Activated naive CD4-positive, alpha-beta T cell treated with anti-CD3 and anti-CD28 coated beads for 36 hours (primary cell): ENCODE data around the gene AAMDC. TPM values are rescaled to one million over a fixed set of nuclear protein-coding genes. Genes with fewer than 3 reads are reported as not detected.
"Not testable (repeated sequence)": the region's sequence is repeated elsewhere in the genome, so short reads cannot be mapped to it uniquely, and the experiment has no call there.

Source experiments
- CTCF ChIA-PET: fragments of 350-600 bp; sonication (Branson Sonifier 250); formaldehyde crosslinking; loops from one replicate; lab custom pipeline; 2021; ENCODE audit warnings: antibody characterized with exemption; lab: Charles Lee
- DNase-seq: peaks from one replicate; pipeline ENCODE4 v3.0.0-alpha.2; 2020
- H3K27ac Mint-ChIP-seq: one replicate; pipeline ENCODE4 v1.8.0; 2021; ENCODE audit warnings: mild to moderate bottlenecking, mixed read lengths
- H3K27me3 Mint-ChIP-seq: one replicate; pipeline ENCODE4 v1.8.0; 2021; ENCODE audit warnings: low read depth, mixed read lengths
- H3K36me3 Mint-ChIP-seq: one replicate; pipeline ENCODE4 v1.8.0; 2021; ENCODE audit warnings: low read depth, mixed read lengths
- H3K4me1 Mint-ChIP-seq: one replicate; pipeline ENCODE4 v1.8.0; 2021; ENCODE audit warnings: low read depth, mixed read lengths
- H3K4me3 Mint-ChIP-seq: one replicate; pipeline ENCODE4 v1.8.0; 2021; ENCODE audit warnings: mild to moderate bottlenecking, moderate library complexity, mixed read lengths
- H3K9me3 Mint-ChIP-seq: one replicate; pipeline ENCODE4 v1.8.0; 2021; ENCODE audit warnings: mixed read lengths
- intact Hi-C: fragments of 100-400 bp; cut with micrococcal nuclease; formaldehyde crosslinking; loops from one replicate; pipeline ENCODE4 v1.15.1; 2023
- total RNA-seq, 2 experiments: library from RNA; stranded (reverse); gene quantifications; one replicate each; pipeline ENCODE4 v1.2.3, GENCODE V29; 2021

Gene AAMDC
- total RNA-seq, 2 experiments from 2014 or later: 6.0 to 6.4 TPM

DNA sequence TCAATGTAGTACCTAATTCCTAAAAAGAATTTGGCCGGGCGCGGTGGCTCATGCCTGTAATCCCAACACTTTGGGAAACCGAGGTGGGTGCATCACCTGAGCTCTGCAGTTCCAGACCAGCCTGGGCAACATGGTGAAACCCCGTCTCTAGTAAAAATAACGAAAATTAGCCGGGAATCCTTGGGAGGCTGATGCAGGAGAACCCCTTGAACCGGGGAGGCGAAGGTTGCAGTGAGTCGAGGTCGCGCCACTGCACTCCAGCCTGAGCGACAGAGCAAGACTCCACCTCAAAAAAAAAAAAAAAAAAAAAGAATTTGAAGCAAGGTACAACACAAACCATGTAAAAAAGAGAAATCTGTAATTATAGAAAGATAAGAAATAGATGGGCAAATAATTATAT is 1.2 kb downstream of the AAMDC start:
- peaks cover 25% of the 10 kb centered on the region for H3K4me1 Mint-ChIP-seq
- H3K27ac Mint-ChIP-seq, DNase-seq, H3K4me3 Mint-ChIP-seq, H3K36me3 Mint-ChIP-seq, CTCF ChIA-PET, H3K27me3 Mint-ChIP-seq, intact Hi-C loops, H3K9me3 Mint-ChIP-seq: not testable (repeated sequence)

- CTCF ChIA-PET: no interaction called here
- H3K27ac Mint-ChIP-seq: no peak overlapping the region
- DNase-seq: no peak
- intact Hi-C loops: no loop called here
- H3K4me3 Mint-ChIP-seq: no peak overlapping the region
- peaks cover 11% of the 10 kb centered on the region for H3K4me1 Mint-ChIP-seq
- peaks cover 3% of the 10 kb centered on the region for H3K36me3 Mint-ChIP-seq
- no peaks in the 10 kb centered on the region for H3K27me3 Mint-ChIP-seq
- no peaks in the 10 kb centered on the region for H3K9me3 Mint-ChIP-seq
Observed at GRCh38 chr11:77823775-77824174, 2.8 kb downstream of the AAMDC start.

DNA sequence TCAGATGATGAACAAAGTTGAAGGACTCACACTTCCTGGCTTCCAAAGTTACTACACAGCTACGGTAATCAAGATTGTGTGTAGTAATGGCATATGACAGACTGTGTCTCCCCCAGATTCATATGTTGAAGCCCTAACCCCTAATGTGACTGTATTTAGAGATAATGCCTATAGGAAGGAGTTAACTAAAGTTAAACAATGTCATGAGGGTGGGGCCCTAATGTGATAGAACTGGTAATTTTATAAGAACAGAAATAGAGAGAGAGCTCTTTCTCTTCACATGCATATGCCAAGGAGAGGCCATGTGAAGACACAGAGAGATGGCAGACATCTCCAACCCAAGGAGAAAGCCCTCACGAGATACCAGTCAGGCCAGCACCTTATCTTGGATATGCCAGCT is 8.0 kb downstream of the AAMDC start:
- no peaks in the 10 kb centered on the region for H3K9me3 Mint-ChIP-seq
- no peak overlapping the region for H3K4me3 Mint-ChIP-seq
- intact Hi-C loops: no loop called here
- peaks cover 2% of the 10 kb centered on the region for H3K36me3 Mint-ChIP-seq
- H3K4me1 Mint-ChIP-seq: no peaks in the 10 kb centered on the region
- no peak overlapping the region for H3K27ac Mint-ChIP-seq
- H3K27me3 Mint-ChIP-seq: no peaks in the 10 kb centered on the region
- DNase-seq: no peak
- CTCF ChIA-PET: no interaction called here

- H3K27me3 Mint-ChIP-seq: no peaks in the 10 kb centered on the region
- no peak overlapping the region for H3K27ac Mint-ChIP-seq
- H3K4me3 Mint-ChIP-seq: no peak overlapping the region
- CTCF ChIA-PET: no interaction called here
- no peaks in the 10 kb centered on the region for H3K9me3 Mint-ChIP-seq
- peaks cover 2% of the 10 kb centered on the region for H3K36me3 Mint-ChIP-seq
- intact Hi-C loops: no loop called here
- no peak for DNase-seq
- no peaks in the 10 kb centered on the region for H3K4me1 Mint-ChIP-seq
Observed at GRCh38 chr11:77833302-77833701, 12.4 kb downstream of the AAMDC start.

DNA sequence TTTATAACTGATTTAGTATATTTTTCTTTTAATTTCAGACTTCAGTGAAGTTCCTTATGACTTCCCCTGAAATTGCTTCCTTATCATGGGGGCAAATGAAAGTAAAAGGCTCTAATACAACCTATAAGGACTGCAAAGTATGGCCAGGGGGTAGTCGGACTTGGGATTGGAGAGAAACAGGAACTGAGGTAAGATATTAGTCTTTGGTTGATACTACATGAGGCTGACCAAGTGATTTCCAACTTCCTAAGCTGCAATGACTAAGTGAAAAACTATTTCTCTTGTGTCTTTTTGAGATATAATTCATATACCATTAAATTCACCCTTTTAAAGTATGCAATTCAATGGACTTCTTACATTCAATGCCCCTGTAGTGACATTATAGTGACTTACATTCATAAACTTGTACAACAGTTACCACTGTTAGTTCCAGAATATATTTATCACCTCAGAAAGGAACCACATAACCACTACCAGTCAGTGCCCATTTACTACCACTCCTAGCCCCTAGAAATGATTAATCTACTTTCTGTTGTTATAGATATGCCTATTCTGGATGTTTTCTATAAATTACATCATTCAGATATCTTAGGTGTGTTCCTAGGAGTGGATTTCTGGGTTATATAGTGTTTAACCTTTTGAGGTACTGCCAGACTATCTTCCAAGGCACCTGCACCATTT is 21.6 kb downstream of the AAMDC start:
- DNase-seq: no peak
- Mint-ChIP-seq H3K4me1 (no peaks in the 10 kb centered on the region), H3K4me3 (no peak overlapping the region), H3K27ac (no peak overlapping the region), H3K27me3 (no peaks in the 10 kb centered on the region), H3K36me3 (peaks cover 32% of the 10 kb centered on the region), H3K9me3 (peaks cover 10% of the 10 kb centered on the region)
- CTCF ChIA-PET: no interaction called here
- intact Hi-C loops: no loop called here

- Mint-ChIP-seq H3K9me3 (peaks cover 10% of the 10 kb centered on the region), H3K36me3 (peaks cover 32% of the 10 kb centered on the region)
- CTCF ChIA-PET, intact Hi-C loops, H3K4me3 Mint-ChIP-seq, H3K4me1 Mint-ChIP-seq, H3K27me3 Mint-ChIP-seq, DNase-seq, H3K27ac Mint-ChIP-seq: not testable (repeated sequence)
Observed at GRCh38 chr11:77843700-77844099, 22.8 kb downstream of the AAMDC start.

- CTCF ChIA-PET: no interaction called here
- peaks cover 41% of the 10 kb centered on the region for H3K36me3 Mint-ChIP-seq
- no peaks in the 10 kb centered on the region for H3K27me3 Mint-ChIP-seq
- H3K27ac Mint-ChIP-seq: no peak overlapping the region
- intact Hi-C loops: no loop called here
- peaks cover 17% of the 10 kb centered on the region for H3K9me3 Mint-ChIP-seq
- no peak overlapping the region for H3K4me3 Mint-ChIP-seq
- DNase-seq: no peak
- H3K4me1 Mint-ChIP-seq: no peaks in the 10 kb centered on the region
Observed at GRCh38 chr11:77851503-77851902, 30.6 kb downstream of the AAMDC start.

GRCh38 chr11:77854838-77855237 is 33.9 kb downstream of the AAMDC start:
- H3K4me1 Mint-ChIP-seq: no peaks in the 10 kb centered on the region

DNA sequence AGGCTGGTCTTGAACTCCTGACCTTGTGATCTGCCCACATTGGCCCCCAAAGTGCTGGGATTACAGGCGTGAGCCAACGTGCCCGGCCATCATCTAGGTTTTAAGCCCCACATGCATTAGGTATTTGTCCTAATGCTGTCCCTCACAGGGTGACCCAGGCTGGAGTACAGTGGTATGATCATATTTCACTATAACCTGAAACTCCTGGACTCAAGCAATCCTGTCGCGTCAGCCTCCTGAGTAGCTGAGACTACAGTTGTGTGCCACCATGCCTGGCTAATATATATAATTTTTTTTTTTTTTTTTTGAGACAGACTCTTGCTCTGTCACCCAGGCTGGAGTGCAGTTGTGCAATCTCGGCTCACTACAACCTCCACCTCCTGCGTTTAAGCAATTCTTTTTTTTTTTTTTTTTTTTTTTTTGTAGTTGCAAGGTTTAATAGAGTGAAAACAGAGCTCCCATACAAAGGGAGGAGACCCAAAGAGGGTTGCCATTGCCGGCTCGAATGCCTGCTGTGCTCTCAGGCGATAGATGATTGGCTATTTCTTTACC is 37.0 kb downstream of the AAMDC start:
- intact Hi-C loops, H3K4me1 Mint-ChIP-seq, H3K4me3 Mint-ChIP-seq, DNase-seq, H3K27ac Mint-ChIP-seq, H3K27me3 Mint-ChIP-seq: not testable (repeated sequence)
- CTCF ChIA-PET: interaction anchor here (0.6 to 0.7 kb wide), 3 partner anchors 20 to 201 kb away, joined by 3 to 5 read pairs (median 4); no protein-coding TSS in a partner anchor
- Mint-ChIP-seq H3K36me3 (peaks cover 34% of the 10 kb centered on the region), H3K9me3 (peaks cover 17% of the 10 kb centered on the region)

More at GRCh38 chr11:77854838-77855237, 33.9 kb downstream of the AAMDC start:
- CTCF ChIA-PET: no interaction called here
- H3K36me3 Mint-ChIP-seq: peaks cover 38% of the 10 kb centered on the region
- H3K9me3 Mint-ChIP-seq: peaks cover 17% of the 10 kb centered on the region
- no peak overlapping the region for H3K4me3 Mint-ChIP-seq
- DNase-seq: no peak
- intact Hi-C loops: no loop called here
- no peaks in the 10 kb centered on the region for H3K27me3 Mint-ChIP-seq
- H3K27ac Mint-ChIP-seq: no peak overlapping the region

GRCh38 chr11:77861444-77861843 is 40.5 kb downstream of the AAMDC start:
- H3K4me3 Mint-ChIP-seq, DNase-seq, H3K27ac Mint-ChIP-seq, H3K27me3 Mint-ChIP-seq, H3K36me3 Mint-ChIP-seq, CTCF ChIA-PET, intact Hi-C loops, H3K4me1 Mint-ChIP-seq, H3K9me3 Mint-ChIP-seq: not testable (repeated sequence)

- Mint-ChIP-seq H3K27me3 (no peaks in the 10 kb centered on the region), H3K27ac (no peak overlapping the region), H3K4me3 (no peak overlapping the region)
Observed at GRCh38 chr11:77865805-77866204, 44.9 kb downstream of the AAMDC start.

DNA sequence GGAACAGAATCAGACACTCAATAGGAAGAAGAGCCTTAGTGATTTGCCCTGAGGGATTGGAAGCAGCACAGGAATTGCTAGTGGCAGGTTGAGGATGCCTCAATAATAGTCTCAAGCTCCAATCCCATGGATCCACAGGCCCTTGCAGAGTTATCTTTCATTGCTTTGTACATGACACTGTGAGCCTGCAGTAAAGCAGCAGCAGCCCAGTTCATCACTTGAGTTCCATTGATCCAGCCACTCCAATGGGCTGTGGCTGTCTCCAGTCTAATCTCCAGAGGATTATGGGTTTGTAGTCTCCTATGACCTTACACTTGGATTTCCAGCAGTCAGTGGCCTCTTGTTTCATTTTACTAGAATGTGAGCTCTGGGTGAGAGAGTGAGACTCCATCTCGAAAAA is 45.4 kb downstream of the AAMDC start:
- CTCF ChIA-PET: interaction anchor here (0.7 kb wide), 1 partner anchor 10 kb away, joined by 4 read pairs; no protein-coding TSS in a partner anchor
- no peaks in the 10 kb centered on the region for H3K9me3 Mint-ChIP-seq
- H3K4me3 Mint-ChIP-seq: no peak overlapping the region
- H3K27me3 Mint-ChIP-seq: no peaks in the 10 kb centered on the region
- peaks cover 9% of the 10 kb centered on the region for H3K36me3 Mint-ChIP-seq
- intact Hi-C loops: no loop called here
- H3K27ac Mint-ChIP-seq: no peak overlapping the region
- H3K4me1 Mint-ChIP-seq: no peaks in the 10 kb centered on the region
- no peak for DNase-seq

More at GRCh38 chr11:77865805-77866204, 44.9 kb downstream of the AAMDC start:
- peaks cover 9% of the 10 kb centered on the region for H3K36me3 Mint-ChIP-seq
- H3K9me3 Mint-ChIP-seq: no peaks in the 10 kb centered on the region
- no peak for DNase-seq
- no peaks in the 10 kb centered on the region for H3K4me1 Mint-ChIP-seq
- intact Hi-C loops: no loop called here
- CTCF ChIA-PET: interaction anchor here (0.7 to 0.8 kb wide), 2 partner anchors 11 to 117 kb away, joined by 3 to 4 read pairs; no protein-coding TSS in a partner anchor

DNA sequence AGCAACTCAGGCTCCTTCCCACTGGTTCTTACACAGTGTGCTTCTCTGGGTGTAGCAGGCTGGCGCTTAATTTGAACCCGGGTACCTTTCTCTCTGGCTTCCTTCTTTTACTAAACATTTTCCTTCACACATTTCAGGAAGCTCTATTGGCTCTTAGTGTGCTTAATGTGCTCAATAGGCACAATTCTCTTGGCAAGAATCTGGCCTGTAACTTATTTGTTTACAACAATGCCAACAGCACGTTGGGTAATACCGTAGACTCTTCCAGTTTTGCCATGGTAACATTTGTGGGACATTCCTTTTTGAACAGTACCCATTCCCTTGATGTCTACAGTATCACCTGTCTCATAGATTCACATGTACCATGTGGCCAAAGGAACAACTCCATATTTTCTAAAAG is 47.8 kb downstream of the AAMDC start:
- no peaks in the 10 kb centered on the region for H3K27me3 Mint-ChIP-seq
- CTCF ChIA-PET: interaction anchor here (0.7 kb wide), 1 partner anchor 62 kb away, joined by 4 read pairs; no protein-coding TSS in a partner anchor
- no peak for DNase-seq
- intact Hi-C loops: no loop called here
- H3K27ac Mint-ChIP-seq: no peak overlapping the region
- no peak overlapping the region for H3K4me3 Mint-ChIP-seq
- no peaks in the 10 kb centered on the region for H3K9me3 Mint-ChIP-seq
- H3K36me3 Mint-ChIP-seq: peaks cover 9% of the 10 kb centered on the region
- H3K4me1 Mint-ChIP-seq: no peaks in the 10 kb centered on the region
